GM23248 (cell line): ENCODE data around the gene SPRED1.

ENCODE experiments used
- EZH2 ChIP-seq: fragments of 200-600 bp; sonication (generic); IDR thresholded peaks from 2 replicates; pipeline ENCODE4 v1.6.1; 2018; ENCODE audit warnings: antibody characterized with exemption, mild to moderate bottlenecking; ENCODE audit not compliant: insufficient read depth, poor library complexity, severe bottlenecking
- EZH2phosphoT487 ChIP-seq: fragments of 200-600 bp; sonication (generic); IDR thresholded peaks from 2 replicates; pipeline ENCODE4 v1.6.1; 2018; ENCODE audit warnings: antibody characterized with exemption, moderate library complexity, mild to moderate bottlenecking, low read depth; ENCODE audit not compliant: insufficient read depth

DNA sequence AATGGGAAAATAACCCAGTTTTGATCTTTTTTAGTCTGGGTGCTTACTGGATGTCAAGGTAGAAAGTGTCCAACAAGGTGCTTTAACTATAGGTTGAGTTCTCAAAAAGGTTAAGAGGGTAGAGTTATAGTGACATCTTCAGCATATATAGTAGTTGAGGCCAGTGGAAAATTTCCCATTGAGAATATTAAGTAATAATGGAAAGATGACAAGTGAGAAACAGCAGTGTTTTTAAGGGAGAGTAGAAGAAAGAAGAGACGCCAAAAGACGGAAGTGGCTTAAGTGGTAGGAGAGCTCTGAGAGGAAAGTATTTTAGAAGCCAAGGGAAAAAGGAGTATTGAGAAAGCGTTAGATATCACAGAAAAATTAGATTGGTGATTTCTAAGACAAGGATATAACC is 10.6 kb downstream of the SPRED1 start:
- TF ChIP-seq EZH2 (no peak), EZH2phosphoT487 (no peak)
